Ovary (tissue), 3 donors: Measurements from ENCODE around the gene TCF4.

Experiments
- CTCF ChIP-seq, 3 donors: fragments of 450-650 bp in 2 of 3; fragments of 200-600 bp in 1 of 3; IDR thresholded peaks; one replicate each; pipeline versions ENCODE4 v1.5.1 to v1.8.0; 2016 to 2022; ENCODE audit warnings: antibody characterized with exemption in 3 of 3, mild to moderate bottlenecking in 1 of 3
- POLR2A ChIP-seq: fragments of 450-650 bp; IDR thresholded peaks from one replicate; pipeline ENCODE4 v1.6.1; 2017; ENCODE audit warnings: antibody characterized with exemption, mild to moderate bottlenecking, moderate library complexity
- donor health status: DM: no; HTN: no; CAD: no.

GRCh38 chr18:55199291-55199963, 388.6 kb downstream of the TCF4 start:
- TF ChIP-seq CTCF (IDR thresholded peaks at IDR 0.05) (no peak), POLR2A (no peak)
